Fibroblast of skin of right quadriceps (primary cell): ENCODE results near the gene THBD.

Experiments used
- DNase-seq: peaks from one replicate; pipeline ENCODE4 v3.0.0-alpha.2; 2013

THBD gene

DNA sequence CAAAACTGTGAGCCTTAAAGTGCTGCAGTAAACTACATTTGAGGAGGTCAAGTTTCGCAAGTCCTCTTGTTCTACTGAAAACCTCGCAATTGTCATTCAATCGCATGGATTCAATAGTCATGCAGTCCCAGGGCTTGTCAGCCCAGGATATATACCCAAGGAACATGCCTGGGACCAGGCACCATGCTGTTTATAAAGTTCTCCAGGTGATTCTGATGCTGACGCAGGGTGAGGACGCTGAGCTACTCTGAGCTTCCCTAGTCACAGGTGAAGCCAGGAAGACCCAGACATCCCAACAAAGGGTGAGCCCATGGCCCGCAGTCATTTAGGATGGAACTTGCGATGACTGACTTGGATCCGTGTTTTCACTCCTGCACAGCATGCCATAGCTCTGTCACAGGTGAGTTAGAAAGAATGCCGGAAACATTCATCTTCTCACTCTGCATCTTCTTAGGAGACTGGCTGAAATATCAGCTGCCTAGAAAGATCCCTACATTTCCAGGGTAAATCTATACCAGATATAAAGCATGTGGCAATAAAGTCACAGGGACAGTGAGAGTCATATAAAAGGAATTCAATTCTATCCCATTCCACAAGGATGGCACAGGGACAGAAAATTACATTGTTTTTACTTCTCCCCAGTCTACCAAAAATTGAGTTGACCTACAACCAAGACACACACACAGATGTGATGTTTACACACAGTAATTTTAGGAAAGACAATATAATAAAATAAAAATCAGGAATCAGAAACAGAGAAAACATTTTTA, 41.4 kb downstream of the THBD start:
- DNase-seq, result no peak

DNA sequence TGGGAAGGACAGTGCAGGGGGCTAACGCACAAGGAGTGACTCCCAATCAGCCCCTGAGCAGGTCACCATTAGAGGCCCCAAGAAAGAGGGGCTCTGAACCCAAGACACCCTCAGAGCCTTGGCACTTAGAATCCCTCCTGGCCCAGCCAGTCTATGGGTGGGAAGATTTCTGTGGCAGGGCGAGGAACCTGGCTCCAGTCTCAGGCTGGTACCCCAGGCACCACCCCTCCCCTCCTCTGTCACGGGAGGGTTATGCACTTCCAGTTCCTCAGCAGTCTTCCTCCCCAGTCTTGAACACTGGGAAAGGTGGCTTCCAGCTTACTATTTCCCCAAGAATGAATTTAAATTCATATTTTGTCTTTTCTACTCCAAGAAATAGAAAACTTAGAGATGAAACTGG, 42.0 kb downstream of the THBD start:
- no peak for DNase-seq

- DNase-seq, result no peak
These were observed 43.7 kb downstream of the THBD start for GRCh38 chr20:23005776-23006175.

DNA sequence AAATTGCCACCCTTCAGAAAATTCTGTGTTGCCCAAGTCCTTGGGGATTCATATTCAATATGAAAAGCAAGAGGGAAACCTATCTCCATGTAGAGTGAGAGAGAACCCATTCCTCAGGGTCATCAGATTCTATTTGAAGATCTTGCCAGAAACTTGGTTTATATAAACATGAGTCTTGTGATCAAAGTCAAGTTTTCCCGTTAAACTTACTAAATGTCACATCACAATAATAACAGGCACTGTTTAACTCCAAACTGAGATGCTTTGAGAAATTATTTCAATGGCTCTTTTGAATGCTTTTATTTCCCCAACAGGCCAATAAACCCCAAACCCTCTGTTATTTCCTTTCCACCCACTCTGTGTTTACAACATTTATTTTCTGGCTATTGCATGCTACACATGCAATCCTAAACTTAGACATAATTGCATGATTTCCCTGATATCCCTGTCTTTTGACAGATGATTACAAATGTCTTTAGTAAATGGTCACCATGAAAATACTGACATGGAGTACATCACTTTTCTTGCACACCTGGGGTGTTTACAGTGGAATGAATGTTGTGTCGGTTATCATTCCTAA, 45.5 kb downstream of the THBD start:
- no peak for DNase-seq

GRCh38 chr20:23003077-23003635, 46.3 kb downstream of the THBD start:
- no peak for DNase-seq

DNA sequence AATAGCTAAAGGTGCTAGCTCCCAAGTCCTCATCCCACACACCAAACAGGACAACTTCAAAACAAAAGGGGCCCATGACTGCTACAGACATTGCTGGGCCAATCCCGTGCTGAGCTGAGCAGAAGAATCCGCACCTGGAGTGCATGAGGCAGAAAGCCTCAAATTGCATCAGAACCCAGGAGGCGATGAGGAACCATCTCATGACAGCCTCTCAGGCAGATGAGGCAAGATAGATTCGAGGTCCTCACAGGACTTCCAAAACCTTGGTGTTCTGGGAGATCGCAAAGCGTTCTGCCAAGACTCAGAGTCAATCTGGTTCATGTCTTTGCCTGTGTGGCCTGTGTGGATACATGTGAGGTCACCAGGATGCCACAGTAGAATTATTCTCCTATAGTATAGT, 47.2 kb downstream of the THBD start:
- DNase-seq, result no peak

GRCh38 chr20:23000232-23000947, 49.1 kb downstream of the THBD start:
- DNase-seq, result no peak

GRCh38 chr20:22999756-23000155, 49.7 kb downstream of the THBD start:
- peak; percentile 18 for DNase-seq

DNA sequence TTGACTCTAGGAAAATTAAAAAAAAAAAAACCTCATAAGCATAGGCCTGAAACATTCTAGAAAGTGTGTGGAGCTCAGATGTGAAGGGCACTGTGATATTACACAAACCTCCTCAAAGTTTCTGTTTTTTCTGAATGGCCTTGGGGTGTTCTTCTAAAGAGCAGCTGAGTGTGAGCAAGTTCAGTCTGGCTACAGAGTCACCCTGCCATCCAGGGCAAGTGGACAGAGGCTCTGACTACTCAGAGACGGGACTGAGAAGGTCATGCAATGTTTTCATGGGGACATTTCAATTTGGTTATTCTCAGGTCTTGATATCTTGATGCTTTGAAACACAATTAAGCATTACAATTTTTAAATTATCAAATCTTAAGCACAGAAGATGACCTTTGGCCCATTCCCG, 51.0 kb downstream of the THBD start:
- DNase-seq, result no peak

DNA sequence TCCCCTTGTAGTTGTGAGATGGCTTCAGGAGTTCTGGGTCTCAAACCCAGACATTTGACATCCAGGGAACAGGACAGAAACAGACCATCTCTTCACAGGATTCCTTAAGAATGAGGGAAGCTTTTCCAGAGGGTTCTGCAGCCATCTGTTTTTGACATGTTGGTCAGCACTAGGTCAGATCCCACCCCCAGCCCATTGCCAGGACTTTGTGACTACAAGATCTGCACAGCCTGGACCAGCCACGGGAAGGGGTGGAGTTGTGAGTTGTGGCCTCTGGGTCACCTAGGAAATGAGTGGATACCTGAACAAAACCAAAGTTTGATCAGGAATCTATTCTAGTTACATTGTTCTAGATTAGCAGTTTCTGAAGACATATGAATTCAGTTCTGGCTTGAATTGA, 53.5 kb downstream of the THBD start:
- DNase-seq, result no peak
